ENCODE measurements around the gene SCFD2. TPM values are rescaled to one million over a fixed set of nuclear protein-coding genes. Genes with fewer than 3 reads are reported as not detected.

SCFD2 gene
- total and polyA plus RNA-seq, 7 donors: 5.8 to 13.3 (median 11.2) TPM

GRCh38 chr4:53377319-53378170 is 11.7 kb upstream of the SCFD2 start, which contains the start of gene FIP1L1:
Gene FIP1L1, plus strand, starts transcription at chr4:53377641. Its CDS starts 198 bp downstream, at chr4:53377839.
- peak; percentile 99 to 100 (median 100) for ATAC-seq

GRCh38 chr4:53376900-53377299 is 11.0 kb upstream of the SCFD2 start:
- Histone ChIP-seq H3K4me3 (peak overlapping the region; percentile 90), H3K36me3 (ENCODE audit: insufficient read depth in 1 of 2, low read depth in 1 of 2) (peaks cover 0 to 2% of the 10 kb centered on the region in 2 donors), H3K9me3 (no peaks in the 10 kb centered on the region), H3K4me1 (peaks cover 9% of the 10 kb centered on the region), H3K27me3 (ENCODE audit: insufficient read depth in 3 of 3, low read length in 2 of 3) (peaks cover 0 to 6% (median 0%) of the 10 kb centered on the region in 3 donors), H3K27ac (peak overlapping the region; percentile 83)
- no peak for TF ChIP-seq CTCF (IDR thresholded peaks at IDR 0.05)
- WGBS, 3 donors: 38 to 51% (median 48%) methylated on average over 5 of the region's 5 CpGs
- no peak for ATAC-seq
- intact Hi-C loops (cut with DNase I): loop anchor here in 1 of 2 donors (10.0 kb wide), 2 partner anchors 182 to 362 kb away; no protein-coding TSS in a partner anchor
- DNase-seq: no peak

More at GRCh38 chr4:53377319-53378170, 11.7 kb upstream of the SCFD2 start, which contains the start of gene FIP1L1:
- no peaks in the 10 kb centered on the region for H3K27me3 ChIP-seq (ENCODE audit: insufficient read depth in 3 of 3, low read length in 2 of 3)
- 0 to 1% (median 0%) methylated on average over 70 to 85 of the region's 85 CpGs for WGBS, 3 donors
- no peak for TF ChIP-seq CTCF (IDR thresholded peaks at IDR 0.05)
- peaks cover 0 to 8% of the 10 kb centered on the region in 2 donors for H3K36me3 ChIP-seq (ENCODE audit: insufficient read depth in 1 of 2, low read depth in 1 of 2)
- intact Hi-C loops (cut with DNase I): loop anchor here in 1 of 2 donors (10.0 kb wide), 2 partner anchors 183 to 363 kb away; no protein-coding TSS in a partner anchor
- no peaks in the 10 kb centered on the region for H3K9me3 ChIP-seq
- DNase-seq: peak; percentile 93 to 97
- H3K4me3 ChIP-seq: peak within 1 kb of the TSS; percentile 90
- H3K27ac ChIP-seq: peak within 1 kb of the TSS; percentile 83
- H3K4me1 ChIP-seq: peaks cover 9% of the 10 kb centered on the region

GRCh38 chr4:53374777-53375258 is 9.0 kb upstream of the SCFD2 start:
- peaks cover 9% of the 10 kb centered on the region for H3K4me1 ChIP-seq
- intact Hi-C loops (cut with DNase I): loop anchor here in 1 of 2 donors (10.0 kb wide), 2 partner anchors 180 to 360 kb away; no protein-coding TSS in a partner anchor
- 82 to 85% (median 84%) methylated on average over 4 of the region's 4 CpGs for WGBS, 3 donors
- H3K27me3 ChIP-seq (ENCODE audit: insufficient read depth in 3 of 3, low read length in 2 of 3): peaks cover 0 to 20% (median 5%) of the 10 kb centered on the region in 3 donors
- no peak for ATAC-seq
- H3K36me3 ChIP-seq (ENCODE audit: insufficient read depth in 1 of 2, low read depth in 1 of 2): no peaks in the 10 kb centered on the region
- no peak overlapping the region for H3K4me3 ChIP-seq
- DNase-seq: no peak
- TF ChIP-seq CTCF (IDR thresholded peaks at IDR 0.05): no peak
- no peaks in the 10 kb centered on the region for H3K9me3 ChIP-seq
- no peak overlapping the region for H3K27ac ChIP-seq

GRCh38 chr4:53371843-53372521 is 6.1 kb upstream of the SCFD2 start:
- H3K9me3 ChIP-seq: no peaks in the 10 kb centered on the region
- 79 to 81% (median 80%) methylated on average over 4 of the region's 4 CpGs for WGBS, 3 donors
- no peak for TF ChIP-seq CTCF (IDR thresholded peaks at IDR 0.05)
- H3K27ac ChIP-seq: no peak overlapping the region
- peaks cover 0 to 26% (median 11%) of the 10 kb centered on the region in 3 donors for H3K27me3 ChIP-seq (ENCODE audit: insufficient read depth in 3 of 3, low read length in 2 of 3)
- intact Hi-C loops (cut with DNase I): loop anchor here in 1 of 2 donors (10.0 kb wide), 2 partner anchors 177 to 357 kb away; no protein-coding TSS in a partner anchor
- no peak for DNase-seq
- no peaks in the 10 kb centered on the region for H3K36me3 ChIP-seq (ENCODE audit: insufficient read depth in 1 of 2, low read depth in 1 of 2)
- H3K4me1 ChIP-seq: no peaks in the 10 kb centered on the region
- no peak overlapping the region for H3K4me3 ChIP-seq
- ATAC-seq: no peak
